HG02885 (cell line): ENCODE results near the gene C4orf36.

Experiments
- ATAC-seq: cut with Tn5 transposase; IDR thresholded peaks from one replicate; pipeline ENCODE4 v1.9.1; 2021; ENCODE audit warnings: mild to moderate bottlenecking; ENCODE audit not compliant: unreplicated experiment, poor library complexity

C4orf36 gene, protein sequence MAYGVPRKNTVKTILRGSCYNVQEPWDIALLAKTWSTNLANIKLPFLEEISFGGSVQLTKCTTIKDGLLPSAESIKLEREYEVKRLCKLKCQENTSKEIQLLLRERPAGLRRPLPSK

GRCh38 chr4:86891762-86892635 lies at the start of gene C4orf36:
Gene C4orf36, minus strand, starts transcription at chr4:86892422. Its CDS starts 902 bp downstream, at chr4:86891520.
- peak; percentile 51 for ATAC-seq

DNA sequence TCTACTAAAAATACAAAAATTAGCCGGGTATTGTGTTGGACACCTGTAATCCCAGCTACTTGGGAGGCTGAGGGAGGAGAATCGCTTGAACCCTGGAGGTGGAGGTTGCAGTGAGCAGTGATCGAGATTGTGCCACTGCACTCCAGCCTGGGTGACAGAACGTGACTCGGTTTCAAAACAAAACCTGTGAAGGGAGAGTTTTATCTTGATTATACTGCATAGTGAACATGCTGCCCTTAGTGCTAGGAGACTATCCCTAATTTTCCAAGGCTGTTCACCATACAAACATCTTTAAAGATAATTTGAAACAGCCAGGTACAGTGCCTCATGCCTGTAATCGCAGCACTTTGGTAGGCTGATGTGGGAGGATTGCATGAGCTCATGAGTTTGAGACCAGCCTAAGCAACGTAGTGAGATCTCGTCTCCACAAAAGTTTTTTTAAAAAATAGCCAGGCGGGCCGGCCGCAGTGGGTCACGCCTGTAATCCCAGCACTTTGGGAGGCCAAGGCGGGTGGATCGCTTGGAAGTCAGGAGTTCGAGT lies 48.8 kb upstream of the C4orf36 start:
- ATAC-seq, result no peak

- ATAC-seq, result peak; percentile 64
Measured at GRCh38 chr4:86939729-86940575, 47.7 kb upstream of the C4orf36 start.

DNA sequence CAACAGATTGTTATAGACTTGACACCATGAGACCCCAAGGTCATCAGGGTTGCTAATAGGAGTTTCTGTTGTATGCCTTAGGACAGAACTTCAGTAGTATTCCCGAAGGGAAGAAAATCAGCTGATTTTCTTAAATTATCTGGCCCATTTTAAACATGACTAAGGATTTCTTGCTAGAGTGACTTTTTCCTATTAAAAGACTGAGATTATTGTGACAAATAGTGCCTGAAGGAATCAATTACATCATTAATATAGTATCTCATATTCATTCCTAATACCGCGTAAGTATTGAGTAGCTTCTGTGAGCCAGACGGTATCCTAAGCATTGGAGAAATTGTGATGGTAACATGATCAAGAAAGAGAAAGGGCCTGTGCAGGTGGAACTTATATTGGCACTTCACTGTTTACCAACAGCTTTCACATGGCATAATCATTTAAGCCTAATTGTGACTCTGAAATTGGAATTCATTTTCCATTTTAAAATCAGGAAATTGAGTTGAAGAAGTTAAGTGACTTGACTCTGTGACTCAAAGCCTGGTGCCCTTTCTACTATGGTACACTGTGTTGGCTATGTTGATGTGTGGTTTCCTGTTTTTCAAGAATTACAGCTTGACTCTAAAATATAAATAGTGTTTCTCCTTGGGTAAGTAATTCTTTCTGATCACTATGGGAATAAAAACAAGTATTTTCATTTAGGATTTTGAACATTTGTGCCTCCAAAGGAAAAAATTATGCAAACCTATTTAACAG lies 46.7 kb upstream of the C4orf36 start:
- ATAC-seq, result no peak

DNA sequence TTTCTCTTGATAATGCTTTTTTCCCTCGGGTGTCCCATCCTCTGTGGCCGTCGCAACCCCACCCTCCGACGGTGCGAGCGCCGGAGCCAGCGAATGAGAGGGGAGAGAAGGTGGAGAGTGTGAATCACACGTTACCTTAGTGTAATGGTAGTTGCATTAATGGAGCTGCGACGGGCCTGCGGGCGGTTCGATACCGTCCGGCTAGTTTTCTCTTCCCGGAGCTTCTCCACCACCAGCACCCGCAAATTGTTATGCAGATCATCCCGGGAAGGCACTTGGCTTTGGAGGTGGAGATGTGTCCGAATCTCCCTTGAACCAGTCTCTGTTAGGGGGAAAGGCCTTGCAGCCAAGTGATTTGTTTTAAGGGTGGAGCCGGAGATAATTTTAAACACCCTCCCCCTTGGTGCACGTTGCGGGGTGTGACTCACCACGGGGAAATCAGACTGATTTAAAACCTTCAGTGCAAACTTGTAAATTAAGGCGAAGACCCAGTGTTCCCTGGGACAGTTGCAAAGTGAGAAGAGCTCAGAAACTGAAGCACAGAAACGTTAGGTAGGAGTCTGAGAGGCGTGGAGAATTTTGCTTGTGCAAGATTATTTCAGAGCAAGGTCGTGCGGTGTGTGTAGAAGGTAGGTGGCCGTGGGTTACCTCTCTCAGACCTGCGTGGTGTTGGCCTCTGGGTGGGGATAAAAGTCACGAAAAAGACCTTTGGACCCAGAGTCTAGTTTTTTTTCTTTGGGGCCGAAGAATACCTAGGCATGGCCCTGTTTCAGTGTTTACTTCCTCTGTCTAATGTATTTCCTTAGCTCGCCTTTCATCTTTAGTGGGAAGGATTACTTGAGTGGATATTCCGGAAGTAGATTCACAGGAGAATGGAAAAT lies 43.9 kb upstream of the C4orf36 start:
- peak; percentile 33 for ATAC-seq

DNA sequence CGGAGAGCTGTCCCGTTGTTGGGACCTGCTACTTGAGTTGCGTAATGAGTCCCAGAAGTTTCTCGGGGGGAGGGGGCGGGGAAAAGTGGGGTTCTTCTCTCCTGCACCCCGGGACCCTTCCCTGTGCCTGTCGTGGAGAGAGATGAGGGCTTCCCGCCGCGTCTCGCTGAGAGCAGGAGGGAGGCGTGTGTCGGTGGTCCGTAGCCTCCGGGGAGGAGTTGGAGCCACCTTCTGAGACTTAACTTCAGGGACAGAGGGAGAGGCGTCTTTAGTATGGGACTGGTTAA lies 43.3 kb upstream of the C4orf36 start:
- ATAC-seq, result no peak

DNA sequence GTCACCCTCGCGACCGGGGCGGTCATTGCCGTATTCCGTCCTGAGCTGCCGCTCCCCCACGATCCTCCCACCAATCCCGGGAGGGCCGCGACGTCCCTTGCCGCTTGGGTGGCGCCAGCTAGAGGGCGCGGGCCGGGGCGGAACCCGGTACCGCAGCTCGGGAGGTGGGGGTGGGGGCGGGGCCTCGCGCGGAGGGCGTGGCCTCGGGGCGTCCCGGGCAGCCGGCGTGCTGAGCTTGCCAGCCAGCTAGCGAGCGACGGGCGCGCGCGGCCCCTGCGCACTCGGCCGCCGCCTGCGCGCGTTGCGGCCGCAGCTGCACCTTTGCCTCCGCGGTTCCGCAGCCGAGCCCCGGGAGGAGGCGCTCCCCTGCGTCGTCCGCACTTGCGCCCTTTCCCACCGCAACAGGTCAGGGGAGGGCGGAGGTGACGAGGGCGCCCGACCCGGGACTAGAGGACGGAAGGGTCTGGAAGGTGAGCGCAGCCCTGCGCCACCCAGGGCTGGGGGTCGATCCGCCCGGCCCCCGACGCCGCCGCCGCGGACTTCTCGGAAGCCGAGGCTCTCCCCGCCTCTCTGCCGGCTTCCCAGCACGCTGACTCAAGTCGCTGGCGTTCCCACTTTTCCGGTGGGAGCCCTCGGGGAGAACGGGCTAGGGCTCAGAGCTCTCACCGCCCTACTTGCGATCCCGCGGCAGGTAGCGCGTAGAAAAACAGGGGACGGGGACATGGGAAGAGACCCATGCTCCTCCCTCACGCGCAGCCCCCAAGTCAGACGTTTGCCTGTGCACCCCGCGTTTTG lies 42.7 kb upstream of the C4orf36 start, which contains the start of gene AFF1:
TSS of gene AFF1 (plus strand) at position 241 of the 795 bp plus-strand sequence. CDS start 13,523 bp downstream, outside the sequence.
- peak; percentile 54 for ATAC-seq

DNA sequence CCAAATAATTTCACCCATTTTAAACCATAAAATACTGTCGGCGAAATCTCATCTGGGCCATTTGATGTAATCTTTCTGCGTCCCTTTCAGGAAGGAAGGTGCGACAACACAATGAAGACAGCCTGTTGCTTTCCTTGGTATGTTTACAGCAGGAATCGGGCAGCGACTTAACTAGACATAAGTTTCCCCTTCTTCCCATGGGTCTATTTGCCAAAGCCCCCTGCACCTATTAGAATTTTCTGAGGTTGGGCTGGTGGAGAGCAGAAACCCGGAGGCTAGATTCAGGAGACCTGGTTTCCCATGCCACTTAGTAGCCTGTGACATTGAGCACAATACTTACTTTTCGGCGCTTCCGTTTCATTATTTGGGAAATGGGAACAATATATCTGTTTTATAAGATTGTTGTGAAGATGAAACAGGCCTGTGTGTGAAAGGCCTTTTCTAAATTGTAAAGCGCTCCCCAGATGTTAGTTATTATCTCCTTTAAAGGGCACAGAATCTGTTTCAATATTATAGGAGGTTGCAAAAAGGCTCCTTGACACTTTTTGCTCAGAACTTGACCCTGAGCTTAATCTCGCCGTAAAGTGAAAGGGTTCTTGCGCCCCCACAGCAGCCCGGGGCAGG lies 42.0 kb upstream of the C4orf36 start:
- no peak for ATAC-seq

DNA sequence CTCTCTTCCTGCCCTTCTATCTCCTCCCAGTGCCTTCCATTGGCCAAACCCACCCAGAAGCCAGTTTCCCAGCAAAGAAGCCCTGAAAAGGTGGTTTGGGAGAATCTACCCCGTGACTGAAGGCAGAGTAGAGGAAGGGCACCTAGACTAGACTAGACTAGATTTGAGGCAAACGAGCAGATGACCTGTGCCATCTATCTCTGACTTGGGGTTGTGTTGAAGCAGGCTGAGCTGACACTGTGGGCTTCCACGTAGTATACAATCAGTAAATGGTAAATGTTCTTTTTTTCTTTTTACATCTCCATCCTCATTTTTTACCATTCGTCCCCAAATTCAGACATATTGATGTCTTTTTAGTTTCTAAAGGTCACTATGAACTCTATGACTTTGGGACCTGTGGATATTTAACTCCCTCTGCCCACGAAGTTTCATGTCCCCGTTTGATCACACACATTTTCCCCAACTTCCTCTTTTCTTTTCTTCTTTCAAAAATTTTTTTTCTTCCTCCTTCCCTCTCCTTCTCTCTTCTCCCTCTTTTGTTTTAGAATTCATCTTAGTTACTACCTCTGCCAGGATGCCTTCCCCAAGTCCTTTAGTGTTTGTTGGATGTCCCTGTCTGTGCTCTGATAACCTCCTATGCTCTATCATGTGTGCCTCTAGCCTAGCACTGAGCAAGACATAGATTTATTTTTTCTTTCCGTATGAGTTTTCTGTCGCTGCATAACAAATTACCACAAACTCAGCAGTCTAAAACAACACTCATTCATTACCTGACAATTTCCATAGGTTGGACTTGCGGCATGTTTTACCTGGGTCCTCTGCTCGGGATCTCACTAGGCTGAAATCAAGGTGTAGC lies 36.4 kb upstream of the C4orf36 start:
- ATAC-seq, result peak; percentile 57

- no peak for ATAC-seq
Measured at GRCh38 chr4:86927843-86928395, 35.7 kb upstream of the C4orf36 start.

DNA sequence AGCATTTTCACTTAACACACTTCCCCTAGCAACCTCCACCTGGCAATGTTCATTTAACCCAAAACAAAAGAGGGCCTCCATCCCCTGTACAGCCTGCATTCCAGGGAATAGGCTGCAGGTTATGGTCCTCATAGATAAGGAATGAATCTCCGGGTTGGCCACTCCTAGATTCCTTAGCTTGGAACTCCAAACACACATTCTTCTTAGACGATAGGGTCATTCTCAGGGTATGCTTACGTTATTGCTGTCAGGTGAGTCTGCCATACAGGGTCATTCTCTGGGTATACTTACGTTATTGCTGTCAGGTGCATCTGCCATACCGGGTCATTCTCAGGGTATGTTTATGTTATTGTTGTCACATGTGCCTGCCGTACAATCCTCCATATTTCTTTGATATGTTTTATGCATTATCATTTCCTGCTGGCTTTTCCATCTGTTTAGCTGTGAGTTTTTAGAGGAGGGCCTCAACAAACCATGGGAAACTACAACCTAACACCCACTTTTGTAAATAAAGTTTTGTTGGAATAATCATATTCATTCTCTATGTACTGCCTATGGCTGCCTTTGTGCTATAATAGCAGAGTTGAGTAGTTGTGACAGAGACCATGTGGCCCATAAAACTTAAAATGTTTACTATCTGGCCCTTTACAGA lies 34.3 kb upstream of the C4orf36 start:
- no peak for ATAC-seq

- ATAC-seq, result no peak
Measured at GRCh38 chr4:86924811-86925210, 32.6 kb upstream of the C4orf36 start.

DNA sequence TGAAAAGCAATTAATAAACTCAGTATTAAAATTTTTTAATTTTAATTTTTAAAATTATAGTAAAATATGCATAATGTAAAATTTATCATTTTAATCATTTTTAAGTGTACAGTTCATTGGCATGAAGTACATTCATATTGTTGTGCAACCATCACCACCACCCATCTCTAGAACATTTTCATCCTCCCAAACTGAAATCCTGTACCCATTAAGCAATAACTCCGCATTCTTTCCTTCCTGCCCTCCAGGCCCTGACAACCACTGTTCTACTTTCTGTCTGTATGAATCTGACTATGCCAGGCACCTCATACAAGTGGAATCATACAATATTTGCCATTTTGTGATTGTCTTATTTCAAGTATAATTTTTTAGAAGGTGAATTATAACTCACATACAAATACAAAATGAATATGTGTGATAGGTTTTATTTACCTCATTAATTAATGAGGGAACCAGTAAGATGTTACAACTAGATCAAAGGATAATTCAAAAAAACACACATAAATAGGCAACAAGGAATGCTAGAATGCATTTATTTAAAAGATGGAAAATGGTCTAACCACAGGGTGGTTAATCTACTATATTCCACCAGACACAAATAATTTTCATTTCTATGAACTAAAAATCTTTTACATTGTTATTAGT lies 29.5 kb upstream of the C4orf36 start:
- no peak for ATAC-seq

DNA sequence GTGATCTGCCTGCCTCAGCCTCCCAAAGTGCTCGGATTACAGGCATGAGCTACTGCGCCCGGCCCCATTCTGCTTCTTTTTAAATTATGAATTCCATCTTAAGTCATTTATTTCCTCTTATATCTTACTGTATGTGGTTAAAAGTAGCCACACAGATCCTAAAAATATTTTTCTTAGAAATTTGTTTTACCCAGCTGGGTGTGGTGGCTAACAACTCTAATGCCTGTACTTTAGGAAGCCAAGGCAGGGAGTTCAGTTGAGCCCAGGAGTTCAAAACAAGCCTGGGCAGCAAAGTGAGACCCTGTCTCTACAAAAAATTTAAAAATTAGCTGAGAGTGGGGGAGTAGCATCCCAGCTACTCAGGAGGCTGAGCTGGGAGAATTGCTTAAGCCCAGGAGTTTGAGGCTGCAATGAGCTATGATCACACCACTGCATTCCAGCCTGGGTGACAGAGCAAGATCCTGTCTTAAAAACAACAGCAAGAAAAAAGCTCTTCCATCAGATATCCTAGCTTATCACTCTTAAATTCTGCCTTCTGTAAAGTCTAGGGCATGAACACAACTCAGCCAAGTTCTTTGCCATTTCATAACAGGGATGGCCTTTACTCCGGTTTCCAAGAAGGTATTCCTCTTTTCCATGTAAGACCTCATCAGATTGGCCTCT lies 27.5 kb upstream of the C4orf36 start:
- ATAC-seq, result no peak

- ATAC-seq, result no peak
Measured at GRCh38 chr4:86918539-86919072, 26.4 kb upstream of the C4orf36 start.
